Gastrocnemius medialis (tissue), 4 donors: ENCODE results near the gene SBF1. TPM values are rescaled to one million over a fixed set of nuclear protein-coding genes. Genes with fewer than 3 reads are reported as not detected.

Experiments
- ATAC-seq, 2 donors: fragments of 150-250 bp; one replicate each; pipeline ENCODE4 v1.9.1; 2016
- DNase-seq, 2 donors: peaks; one replicate each; pipeline ENCODE4 v3.0.0-alpha.2; 2019
- H3K27ac ChIP-seq, 4 donors: fragments of 200-600 bp; sonication (generic); 1 replicate in 1 of 4; 2 replicates in 3 of 4; pipeline ENCODE4 v1.5.1; 2016 to 2018; ENCODE audit warnings: mild to moderate bottlenecking in 2 of 4, moderate library complexity in 1 of 4
- H3K27me3 ChIP-seq, 3 donors: fragments of 200-600 bp; sonication (generic) in 2 of 3; 1 replicate in 1 of 3; 2 replicates in 2 of 3; pipeline versions ENCODE4 v1.5.1 to v1.6.0; 2016 to 2019; ENCODE audit warnings: mild to moderate bottlenecking in 1 of 3, moderate library complexity in 1 of 3
- H3K36me3 ChIP-seq, 2 donors: fragments of 200-600 bp; sonication (generic) in 1 of 2; one replicate each; pipeline ENCODE4 v1.5.1; 2017 to 2018
- H3K4me1 ChIP-seq, 2 donors: fragments of 200-600 bp; sonication (generic) in 1 of 2; one replicate each; pipeline ENCODE4 v1.5.1; 2016 to 2017; ENCODE audit warnings: mild to moderate bottlenecking in 2 of 2
- H3K4me3 ChIP-seq, 4 donors: fragments of 200-600 bp; sonication (generic) in 3 of 4; 1 replicate in 1 of 4; 2 replicates in 3 of 4; pipeline ENCODE4 v1.5.1; 2016 to 2019; ENCODE audit warnings: mild to moderate bottlenecking in 2 of 4
- H3K9me3 ChIP-seq, 3 donors: fragments of 200-600 bp; sonication (generic) in 2 of 3; 1 replicate in 1 of 3; 2 replicates in 2 of 3; pipeline ENCODE4 v1.5.1; 2016 to 2019
- POLR2A ChIP-seq, 2 donors: fragments of 450-650 bp; IDR thresholded peaks; one replicate each; pipeline ENCODE4 v1.6.1; 2017; ENCODE audit warnings: antibody characterized with exemption in 2 of 2, mild to moderate bottlenecking in 2 of 2, moderate library complexity in 2 of 2
- in situ Hi-C, 4 donors: fragments of 200-750 bp; cut with MboI; loops; one replicate each; pipeline versions ENCODE4 v1.15.0 to v1.8.0; 2017; ENCODE audit warnings: low sequenced_read_pairs in 4 of 4
- intact Hi-C: fragments of 100-400 bp; cut with DNase I; formaldehyde crosslinking; loops from one replicate; pipeline ENCODE4 v1.15.1; 2023; ENCODE audit warnings: low total_unique reads
- total RNA-seq, 4 donors: library from RNA; depleted of rRNA; stranded (reverse); fragments of >200 nt; gene quantifications; one replicate each; pipeline versions ENCODE4 v1.1.0 to v1.2.3, GENCODE V29; 2016
- TF ChIP-seq, protein P1 (sequence below), 5 experiments: fragments of 450-650 bp in 3 of 5; fragments of 200-600 bp in 2 of 5; sonication (generic) in 2 of 5; IDR thresholded peaks in 4 of 5; conservative IDR thresholded peaks in 1 of 5; 1 replicate in 4 of 5; 2 replicates in 1 of 5; pipeline ENCODE4 v1.5.1; 2016 to 2019; ENCODE audit warnings: antibody characterized with exemption in 5 of 5, mild to moderate bottlenecking in 3 of 5, moderate library complexity in 3 of 5

Gene SBF1
- total RNA-seq, 4 donors from 2014 or later = 50.5 to 116 (median 107) TPM

DNA sequence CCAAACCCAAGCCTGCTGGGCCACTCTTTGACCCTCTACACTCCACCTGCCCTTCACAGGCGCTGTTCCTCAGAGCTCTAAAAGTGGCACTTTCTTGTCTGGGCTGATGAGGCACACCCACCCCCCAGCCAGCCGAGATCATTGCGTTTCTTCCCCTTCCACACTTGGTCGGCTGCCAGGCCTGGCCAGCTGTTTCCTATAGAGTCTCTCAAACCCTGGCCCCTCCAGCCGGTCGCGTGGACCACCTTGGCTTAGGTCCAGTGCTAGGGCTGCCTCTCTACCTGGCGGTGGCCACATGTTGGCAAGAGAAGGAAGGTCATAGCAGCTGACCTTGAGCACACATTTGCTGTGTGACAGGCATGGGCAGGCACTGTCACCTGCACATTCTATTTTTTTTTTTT, 71.1 kb downstream of the SBF1 start:
- peaks cover 10 to 21% of the 10 kb centered on the region in 2 donors for H3K4me1 ChIP-seq
- intact Hi-C loops (no loop called here), in situ Hi-C loops (no loop called here)
- TF ChIP-seq POLR2A (IDR thresholded peaks at IDR 0.05) = no peak
- TF ChIP-seq, protein P1, sequence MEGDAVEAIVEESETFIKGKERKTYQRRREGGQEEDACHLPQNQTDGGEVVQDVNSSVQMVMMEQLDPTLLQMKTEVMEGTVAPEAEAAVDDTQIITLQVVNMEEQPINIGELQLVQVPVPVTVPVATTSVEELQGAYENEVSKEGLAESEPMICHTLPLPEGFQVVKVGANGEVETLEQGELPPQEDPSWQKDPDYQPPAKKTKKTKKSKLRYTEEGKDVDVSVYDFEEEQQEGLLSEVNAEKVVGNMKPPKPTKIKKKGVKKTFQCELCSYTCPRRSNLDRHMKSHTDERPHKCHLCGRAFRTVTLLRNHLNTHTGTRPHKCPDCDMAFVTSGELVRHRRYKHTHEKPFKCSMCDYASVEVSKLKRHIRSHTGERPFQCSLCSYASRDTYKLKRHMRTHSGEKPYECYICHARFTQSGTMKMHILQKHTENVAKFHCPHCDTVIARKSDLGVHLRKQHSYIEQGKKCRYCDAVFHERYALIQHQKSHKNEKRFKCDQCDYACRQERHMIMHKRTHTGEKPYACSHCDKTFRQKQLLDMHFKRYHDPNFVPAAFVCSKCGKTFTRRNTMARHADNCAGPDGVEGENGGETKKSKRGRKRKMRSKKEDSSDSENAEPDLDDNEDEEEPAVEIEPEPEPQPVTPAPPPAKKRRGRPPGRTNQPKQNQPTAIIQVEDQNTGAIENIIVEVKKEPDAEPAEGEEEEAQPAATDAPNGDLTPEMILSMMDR (IDR thresholded peaks at IDR 0.05 in 4 of 5, conservative IDR thresholded peaks at IDR 0.05 in 1 of 5) = no peak
- no peak overlapping the region for H3K4me3 ChIP-seq
- no peaks in the 10 kb centered on the region for H3K9me3 ChIP-seq
- no peaks in the 10 kb centered on the region for H3K27me3 ChIP-seq
- peaks cover 0 to 21% of the 10 kb centered on the region in 2 donors for H3K36me3 ChIP-seq
- DNase-seq (peak; percentile 17 to 50), ATAC-seq (no peak)
- H3K27ac ChIP-seq = peak overlapping the region in 2 of 4 donors; percentile 7 to 38

GRCh38 chr22:50401907-50402306, 72.9 kb downstream of the SBF1 start:
- TF ChIP-seq, protein P1 (IDR thresholded peaks at IDR 0.05 in 4 of 5, conservative IDR thresholded peaks at IDR 0.05 in 1 of 5) = no peak
- TF ChIP-seq POLR2A (IDR thresholded peaks at IDR 0.05) = no peak
- Histone ChIP-seq H3K4me1 (peaks cover 13 to 23% of the 10 kb centered on the region in 2 donors), H3K36me3 (peaks cover 0 to 5% of the 10 kb centered on the region in 2 donors), H3K4me3 (no peak overlapping the region), H3K9me3 (no peaks in the 10 kb centered on the region), H3K27me3 (no peaks in the 10 kb centered on the region), H3K27ac (no peak overlapping the region)
- intact Hi-C loops (no loop called here), in situ Hi-C loops (no loop called here)
- DNase-seq (no peak), ATAC-seq (no peak)

DNA sequence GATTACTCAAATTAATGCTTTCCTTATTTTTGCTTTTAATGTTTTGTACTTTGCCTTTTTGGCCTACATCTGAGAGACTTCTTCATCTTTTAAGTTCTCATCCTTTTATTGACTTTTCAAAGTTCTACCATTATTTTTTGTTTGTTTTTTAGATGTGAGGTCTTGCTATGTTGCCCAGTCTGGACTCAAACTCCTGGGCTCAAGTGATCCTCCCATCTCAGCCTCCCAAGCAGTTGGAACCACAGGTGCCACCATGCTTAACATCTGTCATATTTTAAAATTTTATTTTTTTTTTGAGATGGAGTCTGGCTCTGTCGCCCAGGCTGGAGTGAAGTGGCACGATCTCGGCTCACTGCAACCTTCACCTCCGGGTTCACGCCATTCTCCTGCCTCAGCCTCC, 73.9 kb downstream of the SBF1 start:
- H3K4me1 ChIP-seq = peaks cover 13 to 23% of the 10 kb centered on the region in 2 donors
- intact Hi-C loops = no loop called here

DNA sequence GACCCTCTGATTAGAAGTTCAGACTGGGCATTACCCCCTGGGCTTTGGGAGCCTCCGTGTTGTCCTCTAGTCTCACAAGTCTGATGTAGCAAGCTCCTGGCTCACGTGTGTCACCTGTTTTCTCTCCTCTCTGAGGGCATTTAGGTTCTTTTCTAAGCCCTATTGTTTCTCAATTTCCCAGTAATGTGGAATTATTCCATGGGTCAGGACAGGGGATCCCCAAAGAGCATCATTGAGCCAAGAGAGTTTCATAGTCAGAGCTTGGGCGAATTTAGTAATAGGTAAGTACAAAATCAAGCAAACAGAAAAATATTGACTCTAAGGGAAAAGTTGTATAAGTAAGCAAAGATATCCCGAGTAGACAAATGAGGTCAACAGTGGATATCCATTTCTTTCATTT, 74.4 kb downstream of the SBF1 start:
- H3K4me3 ChIP-seq = no peak overlapping the region
- H3K9me3 ChIP-seq = no peaks in the 10 kb centered on the region
- ATAC-seq = no peak
- in situ Hi-C loops = no loop called here
- H3K4me1 ChIP-seq = peaks cover 13 to 23% of the 10 kb centered on the region in 2 donors
- DNase-seq = no peak
- TF ChIP-seq POLR2A (IDR thresholded peaks at IDR 0.05) = no peak
- TF ChIP-seq, protein P1 (IDR thresholded peaks at IDR 0.05 in 4 of 5, conservative IDR thresholded peaks at IDR 0.05 in 1 of 5) = no peak
- peaks cover 0 to 8% of the 10 kb centered on the region in 2 donors for H3K36me3 ChIP-seq
- intact Hi-C loops = no loop called here
- H3K27ac ChIP-seq = peak overlapping the region; percentile 26 to 77 (median 68)
- no peaks in the 10 kb centered on the region for H3K27me3 ChIP-seq

More for the DNA sequence above, 73.9 kb downstream of the SBF1 start:
- Histone ChIP-seq H3K36me3 (peaks cover 0 to 3% of the 10 kb centered on the region in 2 donors), H3K27ac (no peak overlapping the region), H3K27me3 (no peaks in the 10 kb centered on the region), H3K9me3 (no peaks in the 10 kb centered on the region), H3K4me3 (no peak overlapping the region)
- DNase-seq (no peak), ATAC-seq (no peak)
- no peak for TF ChIP-seq POLR2A (IDR thresholded peaks at IDR 0.05)
- TF ChIP-seq, protein P1 (IDR thresholded peaks at IDR 0.05 in 4 of 5, conservative IDR thresholded peaks at IDR 0.05 in 1 of 5) = no peak
- in situ Hi-C loops = no loop called here
